Tracheal epithelial cell (primary cell): ENCODE measurements around the gene OXT. TPM values are rescaled to one million over a fixed set of nuclear protein-coding genes. Genes with fewer than 3 reads are reported as not detected.

ENCODE experiments used
- total RNA-seq: library from RNA; depleted of rRNA; stranded (reverse); fragments of >200 nt; gene quantifications from 2 replicates; pipeline ENCODE4 v1.2.1, GENCODE V29; 2014

OXT gene
- total RNA-seq, result not detected in 2 replicates

DNA sequence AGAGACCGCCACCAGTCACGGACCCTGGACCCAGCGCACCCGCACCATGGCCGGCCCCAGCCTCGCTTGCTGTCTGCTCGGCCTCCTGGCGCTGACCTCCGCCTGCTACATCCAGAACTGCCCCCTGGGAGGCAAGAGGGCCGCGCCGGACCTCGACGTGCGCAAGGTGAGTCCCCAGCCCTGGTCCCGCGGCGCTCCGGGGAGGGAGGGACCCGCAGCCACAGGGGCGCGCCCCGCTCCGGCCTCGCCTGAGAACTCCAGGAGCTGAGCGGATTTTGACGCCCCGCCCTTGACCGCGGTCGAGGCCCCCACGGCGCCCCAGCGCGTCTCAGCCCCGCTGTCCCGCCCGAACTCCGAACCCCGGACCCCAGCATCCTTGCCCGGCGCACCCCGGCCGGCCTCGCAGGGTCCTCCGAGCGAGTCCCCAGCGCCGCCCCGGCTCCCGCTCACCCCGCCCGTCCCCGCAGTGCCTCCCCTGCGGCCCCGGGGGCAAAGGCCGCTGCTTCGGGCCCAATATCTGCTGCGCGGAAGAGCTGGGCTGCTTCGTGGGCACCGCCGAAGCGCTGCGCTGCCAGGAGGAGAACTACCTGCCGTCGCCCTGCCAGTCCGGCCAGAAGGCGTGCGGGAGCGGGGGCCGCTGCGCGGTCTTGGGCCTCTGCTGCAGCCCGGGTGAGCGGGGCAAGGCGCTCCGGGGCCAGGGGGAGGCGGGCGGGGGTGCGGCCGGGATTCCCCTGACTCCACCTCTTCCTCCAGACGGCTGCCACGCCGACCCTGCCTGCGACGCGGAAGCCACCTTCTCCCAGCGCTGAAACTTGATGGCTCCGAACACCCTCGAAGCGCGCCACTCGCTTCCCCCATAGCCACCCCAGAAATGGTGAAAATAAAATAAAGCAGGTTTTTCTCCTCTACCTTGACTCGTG lies at the start of gene OXT:
Gene OXT (plus strand): TSS at position 11 of the 920 bp plus-strand sequence. CDS start 36 bp downstream, at position 47.

GRCh38 chr20:3043322-3043721 lies 28.1 kb upstream of the OXT start, which contains the start of gene GNRH2:
GNRH2 (plus strand) TSS chr20:3043622; CDS start chr20:3044415, 793 bp downstream.

DNA sequence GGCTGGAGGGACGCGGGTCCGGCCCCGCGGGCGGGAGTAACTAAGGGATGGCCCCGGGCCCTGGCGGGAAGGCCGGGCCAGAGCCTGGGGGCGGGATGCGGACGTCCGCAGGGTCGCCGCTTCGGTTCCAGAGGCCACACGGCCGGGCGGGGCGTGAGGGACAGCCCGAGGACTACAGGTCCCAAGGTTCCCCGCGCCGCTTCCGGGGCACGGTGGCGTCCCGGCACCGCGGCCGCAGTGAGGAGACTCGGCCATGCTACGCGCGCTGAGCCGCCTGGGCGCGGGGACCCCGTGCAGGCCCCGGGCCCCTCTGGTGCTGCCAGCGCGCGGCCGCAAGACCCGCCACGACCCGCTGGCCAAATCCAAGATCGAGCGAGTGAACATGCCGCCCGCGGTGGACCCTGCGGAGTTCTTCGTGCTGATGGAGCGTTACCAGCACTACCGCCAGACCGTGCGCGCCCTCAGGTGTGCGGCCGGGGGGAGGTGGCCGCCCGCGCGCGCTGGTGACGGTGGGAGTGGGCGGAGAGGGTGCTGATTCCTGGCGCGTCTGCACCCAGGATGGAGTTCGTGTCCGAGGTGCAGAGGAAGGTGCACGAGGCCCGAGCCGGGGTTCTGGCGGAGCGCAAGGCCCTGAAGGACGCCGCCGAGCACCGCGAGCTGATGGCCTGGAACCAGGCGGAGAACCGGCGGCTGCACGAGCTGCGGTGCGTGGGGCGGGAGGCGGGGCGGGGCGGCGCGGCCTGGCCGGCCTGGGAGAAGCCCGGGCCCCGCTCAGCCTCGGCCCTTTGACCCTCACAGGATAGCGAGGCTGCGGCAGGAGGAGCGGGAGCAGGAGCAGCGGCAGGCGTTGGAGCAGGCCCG lies 25.4 kb upstream of the OXT start, which contains the start of gene MRPS26:
Gene MRPS26 (plus strand): TSS at position 237 of the 861 bp plus-strand sequence. CDS start 17 bp downstream, at position 254.

GRCh38 chr20:3084283-3084985 lies 13.0 kb downstream of the OXT start, which contains the start of gene AVP:
AVP (minus strand) TSS chr20:3084724; CDS start chr20:3084674, 50 bp downstream.

Other genes with a start within 250 kb of the OXT start
- gene PCED1A, start 231.0 kb upstream of the OXT start, total RNA-seq, result 21.4 and 35.8 TPM in 2 replicates
- gene VPS16, start 230.9 kb upstream of the OXT start, total RNA-seq, result 28.1 and 37.1 TPM in 2 replicates
- 19.0 and 36.9 TPM in 2 replicates for gene PTPRA, start 198.1 kb upstream of the OXT start, total RNA-seq
- not detected in 2 replicates for gene GNRH2, start 28.0 kb upstream of the OXT start, total RNA-seq
- 69.5 and 77.8 TPM in 2 replicates for gene MRPS26, start 25.6 kb upstream of the OXT start, total RNA-seq
- gene AVP, start 13.1 kb downstream of the OXT start, total RNA-seq, result not detected in 2 replicates
- 11.3 and 13.3 TPM in 2 replicates for gene FASTKD5, start 88.2 kb downstream of the OXT start, total RNA-seq
- gene UBOX5, start 88.2 kb downstream of the OXT start, total RNA-seq, result 1.9 and 2.6 TPM in 2 replicates
- 8.5 and 14.9 TPM in 2 replicates for gene LZTS3, start 101.9 kb downstream of the OXT start, total RNA-seq
- 32.8 and 41.4 TPM in 2 replicates for gene DDRGK1, start 133.1 kb downstream of the OXT start, total RNA-seq
- 35.2 and 40.1 TPM in 2 replicates for gene ITPA, start 137.9 kb downstream of the OXT start, total RNA-seq
- gene SLC4A11, start 167.6 kb downstream of the OXT start, total RNA-seq, result 3.0 and 3.1 TPM in 2 replicates